Stimulated activated memory B cell treated with anti-CD40 and anti-IgM and Interleukin-4, amounts not matched to agents 10 μg/mL and 1 μg/mL and 100 μg/mL, for 72 hours (primary cell): ENCODE data around the gene CAPS2.

ENCODE experiments used
- ATAC-seq: fragments of 150-1000 bp; cut with Tn5 transposase; 2 replicates; pipeline ENCODE4 v1.10.0; 2021
- H3K27ac Mint-ChIP-seq: one replicate; pipeline ENCODE4 v1.8.0; 2022; ENCODE audit warnings: mild to moderate bottlenecking, mixed read lengths
- H3K27me3 Mint-ChIP-seq: one replicate; pipeline ENCODE4 v1.8.0; 2022; ENCODE audit warnings: mixed read lengths
- H3K36me3 Mint-ChIP-seq: one replicate; pipeline ENCODE4 v1.8.0; 2022; ENCODE audit warnings: mixed read lengths
- H3K4me1 Mint-ChIP-seq: one replicate; pipeline ENCODE4 v1.8.0; 2022; ENCODE audit warnings: mixed read lengths
- H3K4me3 Mint-ChIP-seq: one replicate; pipeline ENCODE4 v1.8.0; 2022; ENCODE audit warnings: mild to moderate bottlenecking, moderate library complexity, mixed read lengths
- H3K9me3 Mint-ChIP-seq: one replicate; pipeline ENCODE4 v1.8.0; 2022; ENCODE audit warnings: mixed read lengths

CAPS2 gene

GRCh38 chr12:75323663-75324062, 6.5 kb downstream of the CAPS2 start:
- H3K27ac Mint-ChIP-seq: no peak overlapping the region
- H3K9me3 Mint-ChIP-seq: no peaks in the 10 kb centered on the region
- H3K36me3 Mint-ChIP-seq: no peaks in the 10 kb centered on the region
- H3K4me3 Mint-ChIP-seq: no peak overlapping the region
- no peaks in the 10 kb centered on the region for H3K27me3 Mint-ChIP-seq
- no peak for ATAC-seq
- no peaks in the 10 kb centered on the region for H3K4me1 Mint-ChIP-seq

GRCh38 chr12:75322464-75322863, 7.7 kb downstream of the CAPS2 start:
- H3K4me1 Mint-ChIP-seq: no peaks in the 10 kb centered on the region
- ATAC-seq: no peak
- H3K27me3 Mint-ChIP-seq: no peaks in the 10 kb centered on the region
- H3K9me3 Mint-ChIP-seq: no peaks in the 10 kb centered on the region
- no peaks in the 10 kb centered on the region for H3K36me3 Mint-ChIP-seq
- no peak overlapping the region for H3K27ac Mint-ChIP-seq
- no peak overlapping the region for H3K4me3 Mint-ChIP-seq

GRCh38 chr12:75317784-75318183, 12.3 kb downstream of the CAPS2 start:
- no peaks in the 10 kb centered on the region for H3K36me3 Mint-ChIP-seq
- no peak overlapping the region for H3K4me3 Mint-ChIP-seq
- no peak overlapping the region for H3K27ac Mint-ChIP-seq
- ATAC-seq: no peak
- no peaks in the 10 kb centered on the region for H3K27me3 Mint-ChIP-seq
- H3K9me3 Mint-ChIP-seq: no peaks in the 10 kb centered on the region
- H3K4me1 Mint-ChIP-seq: no peaks in the 10 kb centered on the region

GRCh38 chr12:75315518-75315917, 14.6 kb downstream of the CAPS2 start:
- Mint-ChIP-seq H3K4me3 (no peak overlapping the region), H3K27ac (no peak overlapping the region), H3K4me1 (no peaks in the 10 kb centered on the region), H3K36me3 (no peaks in the 10 kb centered on the region), H3K9me3 (no peaks in the 10 kb centered on the region), H3K27me3 (no peaks in the 10 kb centered on the region)
- ATAC-seq: no peak

GRCh38 chr12:75311369-75311768, 18.8 kb downstream of the CAPS2 start:
- no peak overlapping the region for H3K4me3 Mint-ChIP-seq
- H3K9me3 Mint-ChIP-seq: no peaks in the 10 kb centered on the region
- no peak overlapping the region for H3K27ac Mint-ChIP-seq
- no peaks in the 10 kb centered on the region for H3K4me1 Mint-ChIP-seq
- no peaks in the 10 kb centered on the region for H3K27me3 Mint-ChIP-seq
- H3K36me3 Mint-ChIP-seq: no peaks in the 10 kb centered on the region
- ATAC-seq: no peak

- Mint-ChIP-seq H3K27ac (no peak overlapping the region), H3K9me3 (no peaks in the 10 kb centered on the region), H3K36me3 (no peaks in the 10 kb centered on the region), H3K4me3 (no peak overlapping the region), H3K27me3 (no peaks in the 10 kb centered on the region), H3K4me1 (no peaks in the 10 kb centered on the region)
- no peak for ATAC-seq
Observed at GRCh38 chr12:75308279-75308678, 21.8 kb downstream of the CAPS2 start.

GRCh38 chr12:75305412-75306332, 24.5 kb downstream of the CAPS2 start:
- Mint-ChIP-seq H3K4me3 (no peak overlapping the region), H3K9me3 (no peaks in the 10 kb centered on the region), H3K27me3 (no peaks in the 10 kb centered on the region), H3K27ac (no peak overlapping the region), H3K4me1 (no peaks in the 10 kb centered on the region), H3K36me3 (no peaks in the 10 kb centered on the region)
- no peak for ATAC-seq

GRCh38 chr12:75302781-75303180, 27.3 kb downstream of the CAPS2 start:
- Mint-ChIP-seq H3K27ac (no peak overlapping the region), H3K4me1 (no peaks in the 10 kb centered on the region), H3K9me3 (no peaks in the 10 kb centered on the region), H3K4me3 (no peak overlapping the region), H3K27me3 (no peaks in the 10 kb centered on the region), H3K36me3 (no peaks in the 10 kb centered on the region)
- ATAC-seq: no peak

- ATAC-seq: no peak
Observed at GRCh38 chr12:75302225-75302624, 27.9 kb downstream of the CAPS2 start.

GRCh38 chr12:75294797-75295196, 35.3 kb downstream of the CAPS2 start:
- no peaks in the 10 kb centered on the region for H3K9me3 Mint-ChIP-seq
- no peaks in the 10 kb centered on the region for H3K27me3 Mint-ChIP-seq
- no peak for ATAC-seq
- no peaks in the 10 kb centered on the region for H3K36me3 Mint-ChIP-seq
- no peak overlapping the region for H3K4me3 Mint-ChIP-seq
- H3K27ac Mint-ChIP-seq: no peak overlapping the region
- no peaks in the 10 kb centered on the region for H3K4me1 Mint-ChIP-seq

More at GRCh38 chr12:75302225-75302624, 27.9 kb downstream of the CAPS2 start:
- Mint-ChIP-seq H3K36me3 (no peaks in the 10 kb centered on the region), H3K4me3 (no peak overlapping the region), H3K27ac (no peak overlapping the region), H3K27me3 (no peaks in the 10 kb centered on the region), H3K4me1 (no peaks in the 10 kb centered on the region), H3K9me3 (no peaks in the 10 kb centered on the region)

- H3K9me3 Mint-ChIP-seq: no peaks in the 10 kb centered on the region
- no peak overlapping the region for H3K27ac Mint-ChIP-seq
- no peaks in the 10 kb centered on the region for H3K4me1 Mint-ChIP-seq
- ATAC-seq: no peak
- H3K27me3 Mint-ChIP-seq: no peaks in the 10 kb centered on the region
- no peaks in the 10 kb centered on the region for H3K36me3 Mint-ChIP-seq
- no peak overlapping the region for H3K4me3 Mint-ChIP-seq
Observed at GRCh38 chr12:75294336-75294735, 35.8 kb downstream of the CAPS2 start.

- Mint-ChIP-seq H3K4me3 (no peak overlapping the region), H3K4me1 (no peaks in the 10 kb centered on the region), H3K36me3 (no peaks in the 10 kb centered on the region), H3K27me3 (no peaks in the 10 kb centered on the region), H3K9me3 (no peaks in the 10 kb centered on the region), H3K27ac (no peak overlapping the region)
- ATAC-seq: no peak
Observed at GRCh38 chr12:75291014-75291413, 39.1 kb downstream of the CAPS2 start.

- H3K27ac Mint-ChIP-seq: no peak overlapping the region
- no peaks in the 10 kb centered on the region for H3K36me3 Mint-ChIP-seq
- no peak for ATAC-seq
- no peaks in the 10 kb centered on the region for H3K4me1 Mint-ChIP-seq
- no peaks in the 10 kb centered on the region for H3K27me3 Mint-ChIP-seq
- H3K9me3 Mint-ChIP-seq: no peaks in the 10 kb centered on the region
- no peak overlapping the region for H3K4me3 Mint-ChIP-seq
Observed at GRCh38 chr12:75289753-75290152, 40.4 kb downstream of the CAPS2 start.

- no peak for ATAC-seq
- Mint-ChIP-seq H3K36me3 (no peaks in the 10 kb centered on the region), H3K4me3 (no peak overlapping the region), H3K27ac (no peak overlapping the region), H3K9me3 (no peaks in the 10 kb centered on the region), H3K27me3 (no peaks in the 10 kb centered on the region), H3K4me1 (no peaks in the 10 kb centered on the region)
Observed at GRCh38 chr12:75288860-75289259, 41.3 kb downstream of the CAPS2 start.

GRCh38 chr12:75275702-75276101, 54.4 kb downstream of the CAPS2 start:
- no peak for ATAC-seq
- Mint-ChIP-seq H3K27ac (no peak overlapping the region), H3K27me3 (no peaks in the 10 kb centered on the region)

GRCh38 chr12:75271576-75271975, 58.5 kb downstream of the CAPS2 start:
- no peaks in the 10 kb centered on the region for H3K4me1 Mint-ChIP-seq
- ATAC-seq: no peak
- no peak overlapping the region for H3K27ac Mint-ChIP-seq
- H3K9me3 Mint-ChIP-seq: peaks cover 7% of the 10 kb centered on the region
- no peaks in the 10 kb centered on the region for H3K27me3 Mint-ChIP-seq
- H3K4me3 Mint-ChIP-seq: no peak overlapping the region
- H3K36me3 Mint-ChIP-seq: no peaks in the 10 kb centered on the region

More at GRCh38 chr12:75275702-75276101, 54.4 kb downstream of the CAPS2 start:
- Mint-ChIP-seq H3K9me3 (no peaks in the 10 kb centered on the region), H3K36me3 (no peaks in the 10 kb centered on the region), H3K4me3 (no peak overlapping the region), H3K4me1 (no peaks in the 10 kb centered on the region)
